ENCODE results near the gene SCG5. TPM values are rescaled to one million over a fixed set of nuclear protein-coding genes. Genes with fewer than 3 reads are reported as not detected.

SCG5 gene
- total RNA-seq, 2 donors from 2014 or later: 10.9 to 17.2 TPM

- Histone ChIP-seq H3K9me3 (ENCODE audit: control insufficient read depth, low read length) (no peaks in the 10 kb centered on the region), H3K4me1 (ENCODE audit: control insufficient read depth, insufficient read depth, low read length) (peaks cover 3% of the 10 kb centered on the region), H3K36me3 (ENCODE audit: control insufficient read depth, insufficient read depth, low read length) (no peaks in the 10 kb centered on the region), H3K27me3 (ENCODE audit: control insufficient read depth, insufficient read depth, low read length, poor library complexity, severe bottlenecking) (no peaks in the 10 kb centered on the region), H3K4me3 (ENCODE audit: low read length) (no peak overlapping the region), H3K9ac (ENCODE audit: extremely low read depth, low read length, poor library complexity, severe bottlenecking) (no peak overlapping the region), H3K27ac (ENCODE audit: low read depth, low read length) (no peak overlapping the region)
- H3K36me3 Mint-ChIP-seq (ENCODE audit: low read depth): no peaks in the 10 kb centered on the region
- no peak for DNase-seq
- no peak overlapping the region for H3K27ac Mint-ChIP-seq
- peaks cover 15% of the 10 kb centered on the region for H3K4me1 Mint-ChIP-seq
- no peaks in the 10 kb centered on the region for H3K9me3 Mint-ChIP-seq
- peaks cover 16% of the 10 kb centered on the region for H3K27me3 Mint-ChIP-seq (ENCODE audit: insufficient read depth)
- no peak overlapping the region for H3K4me3 Mint-ChIP-seq
- no peak for TF ChIP-seq CTCF (conservative IDR thresholded peaks at IDR 0.05)
These were observed 23.3 kb downstream of the SCG5 start for GRCh38 chr15:32664796-32665195.

DNA sequence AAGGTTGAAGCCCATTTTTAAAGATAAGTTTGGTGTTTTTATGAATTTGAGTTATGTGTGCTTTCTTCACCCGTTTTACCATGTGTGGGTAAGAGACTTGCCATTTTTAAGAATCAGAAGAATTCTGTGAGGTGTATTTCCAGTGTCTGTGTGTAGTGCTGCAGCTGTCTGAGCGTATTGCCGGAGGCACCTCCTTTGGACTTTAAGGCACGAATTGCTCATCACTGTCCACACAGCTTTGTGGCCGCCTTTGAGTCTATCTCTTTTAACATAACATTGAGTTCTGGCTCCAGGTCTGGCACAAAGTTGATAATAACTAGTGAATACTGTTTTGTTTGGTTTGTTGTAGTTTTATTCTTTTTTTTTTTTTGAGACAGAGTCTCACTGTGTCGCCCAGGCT is 25.8 kb downstream of the SCG5 start:
- peaks cover 30% of the 10 kb centered on the region for H3K27me3 Mint-ChIP-seq (ENCODE audit: insufficient read depth)
- no peak for DNase-seq
- 97 to 100% methylated on average over 2 to 6 of the region's 6 CpGs for WGBS, 2 experiments (ENCODE audit: insufficient coverage in 1 of 2, insufficient read length in 1 of 2)

GRCh38 chr15:32668942-32669341 is 27.4 kb downstream of the SCG5 start:
- H3K36me3 ChIP-seq (ENCODE audit: control insufficient read depth, insufficient read depth, low read length): no peaks in the 10 kb centered on the region
- WGBS, 2 experiments (ENCODE audit: insufficient coverage in 1 of 2, insufficient read length in 1 of 2): 45 to 100% methylated on average over 1 to 2 of the region's 2 CpGs

More for the DNA sequence above, 25.8 kb downstream of the SCG5 start:
- Histone ChIP-seq H3K27me3 (ENCODE audit: control insufficient read depth, insufficient read depth, low read length, poor library complexity, severe bottlenecking) (no peaks in the 10 kb centered on the region), H3K9ac (ENCODE audit: extremely low read depth, low read length, poor library complexity, severe bottlenecking) (no peak overlapping the region), H3K36me3 (ENCODE audit: control insufficient read depth, insufficient read depth, low read length) (no peaks in the 10 kb centered on the region), H3K4me1 (ENCODE audit: control insufficient read depth, insufficient read depth, low read length) (peaks cover 3% of the 10 kb centered on the region), H3K9me3 (ENCODE audit: control insufficient read depth, low read length) (no peaks in the 10 kb centered on the region), H3K27ac (ENCODE audit: low read depth, low read length) (no peak overlapping the region), H3K4me3 (ENCODE audit: low read length) (no peak overlapping the region)
- Mint-ChIP-seq H3K9me3 (no peaks in the 10 kb centered on the region), H3K4me3 (no peak overlapping the region), H3K4me1 (peaks cover 25% of the 10 kb centered on the region), H3K36me3 (ENCODE audit: low read depth) (no peaks in the 10 kb centered on the region), H3K27ac (no peak overlapping the region)
- no peak for TF ChIP-seq CTCF (conservative IDR thresholded peaks at IDR 0.05)

More at GRCh38 chr15:32668942-32669341, 27.4 kb downstream of the SCG5 start:
- no peaks in the 10 kb centered on the region for H3K9me3 Mint-ChIP-seq
- no peak overlapping the region for H3K27ac ChIP-seq (ENCODE audit: low read depth, low read length)
- H3K4me1 Mint-ChIP-seq: peaks cover 25% of the 10 kb centered on the region
- no peaks in the 10 kb centered on the region for H3K27me3 ChIP-seq (ENCODE audit: control insufficient read depth, insufficient read depth, low read length, poor library complexity, severe bottlenecking)
- no peak overlapping the region for H3K9ac ChIP-seq (ENCODE audit: extremely low read depth, low read length, poor library complexity, severe bottlenecking)
- no peak overlapping the region for H3K4me3 Mint-ChIP-seq
- DNase-seq: peak; percentile 94
- peak overlapping the region; percentile 93 for H3K27ac Mint-ChIP-seq
- H3K9me3 ChIP-seq (ENCODE audit: control insufficient read depth, low read length): no peaks in the 10 kb centered on the region
- TF ChIP-seq CTCF (conservative IDR thresholded peaks at IDR 0.05): no peak
- H3K27me3 Mint-ChIP-seq (ENCODE audit: insufficient read depth): peaks cover 30% of the 10 kb centered on the region
- no peak overlapping the region for H3K4me3 ChIP-seq (ENCODE audit: low read length)
- H3K4me1 ChIP-seq (ENCODE audit: control insufficient read depth, insufficient read depth, low read length): peaks cover 3% of the 10 kb centered on the region
- no peaks in the 10 kb centered on the region for H3K36me3 Mint-ChIP-seq (ENCODE audit: low read depth)
